IPS DF 6.9 (cell line): ENCODE results near the gene TNRC18.
"Not testable (repeated sequence)": the region's sequence is repeated elsewhere in the genome, so short reads cannot be mapped to it uniquely, and the experiment has no call there.

Experiments used
- DNase-seq: peaks from one replicate; pipeline ENCODE4 v3.0.0-alpha.2; 2013; ENCODE audit warnings: low read depth, low spot score
- H3K27ac ChIP-seq: one replicate; pipeline ENCODE4 v1.5.1; 2013; ENCODE audit warnings: low read length, control low read depth
- H3K27me3 ChIP-seq: 2 replicates; pipeline ENCODE4 v1.6.1; 2013; ENCODE audit warnings: mild to moderate bottlenecking, low read length; ENCODE audit not compliant: control insufficient read depth, insufficient read depth
- H3K36me3 ChIP-seq: 2 replicates; pipeline ENCODE4 v1.6.1; 2013; ENCODE audit warnings: low read length; ENCODE audit not compliant: control insufficient read depth, insufficient read depth
- H3K4me1 ChIP-seq: 2 replicates; pipeline ENCODE4 v1.6.1; 2013; ENCODE audit warnings: low read length; ENCODE audit not compliant: control insufficient read depth, insufficient read depth
- H3K4me3 ChIP-seq: 2 replicates; pipeline ENCODE4 v1.5.1; 2013; ENCODE audit warnings: mild to moderate bottlenecking, low read length
- H3K9me3 ChIP-seq: 2 replicates; pipeline ENCODE4 v1.6.1; 2013; ENCODE audit warnings: low read length, inconsistent platforms; ENCODE audit not compliant: control insufficient read depth, insufficient read depth
- WGBS: extraction: QIAGEN DNeasy Blood & Tissue Kit; methylation state at CpG from one replicate; pipeline ENCODE4 v1.1.7; 2013; ENCODE audit warnings: mixed read lengths, missing lambda C conversion rate; ENCODE audit not compliant: insufficient read length, insufficient coverage; 5-methylcytosine and 5-hydroxymethylcytosine counted together

TNRC18 gene

GRCh38 chr7:5283421-5284303 lies 140.0 kb downstream of the TNRC18 start:
- WGBS, result no CpG with 5 or more reads among the region's 46 CpGs
- no peaks in the 10 kb centered on the region; the same call in 1 of the 2 replicates for H3K27me3 ChIP-seq
- H3K4me3 ChIP-seq, result peak overlapping the region; percentile 51; the same call in 1 of the 2 replicates
- no peak overlapping the region for H3K27ac ChIP-seq
- no peak for DNase-seq
- no peaks in the 10 kb centered on the region for H3K4me1 ChIP-seq
- H3K9me3 ChIP-seq, result no peaks in the 10 kb centered on the region
- no peaks in the 10 kb centered on the region for H3K36me3 ChIP-seq

GRCh38 chr7:5282543-5283316 lies 140.9 kb downstream of the TNRC18 start, which contains the start of gene SLC29A4:
TSS of gene SLC29A4 (plus strand) at chr7:5282943. CDS start at chr7:5287817, 4,874 bp downstream.
- DNase-seq, result no peak
- Histone ChIP-seq H3K4me1 (no peaks in the 10 kb centered on the region), H3K9me3 (no peaks in the 10 kb centered on the region), H3K27ac (no peak within 1 kb of the TSS), H3K27me3 (no peaks in the 10 kb centered on the region; the same call in 1 of the 2 replicates), H3K36me3 (no peaks in the 10 kb centered on the region), H3K4me3 (peak within 1 kb of the TSS; percentile 51; the same call in 1 of the 2 replicates)
- no CpG with 5 or more reads among the region's 69 CpGs for WGBS

GRCh38 chr7:5281598-5282500 lies 141.8 kb downstream of the TNRC18 start:
- WGBS, result no CpG with 5 or more reads among the region's 19 CpGs
- H3K27me3 ChIP-seq, H3K27ac ChIP-seq, H3K9me3 ChIP-seq, DNase-seq, H3K36me3 ChIP-seq, H3K4me3 ChIP-seq, H3K4me1 ChIP-seq: not testable (repeated sequence)

GRCh38 chr7:5279734-5280133 lies 143.9 kb downstream of the TNRC18 start:
- Histone ChIP-seq H3K9me3 (no peaks in the 10 kb centered on the region), H3K4me3 (no peak overlapping the region), H3K36me3 (no peaks in the 10 kb centered on the region), H3K27me3 (no peaks in the 10 kb centered on the region; the same call in 1 of the 2 replicates), H3K4me1 (no peaks in the 10 kb centered on the region), H3K27ac (no peak overlapping the region)
- DNase-seq, result no peak
- no CpG with 5 or more reads among the region's 4 CpGs for WGBS

GRCh38 chr7:5278766-5279165 lies 144.9 kb downstream of the TNRC18 start:
- no CpG with 5 or more reads among the region's 7 CpGs for WGBS
- Histone ChIP-seq H3K4me1 (no peaks in the 10 kb centered on the region), H3K4me3 (no peak overlapping the region), H3K9me3 (no peaks in the 10 kb centered on the region), H3K36me3 (no peaks in the 10 kb centered on the region), H3K27me3 (no peaks in the 10 kb centered on the region; the same call in 1 of the 2 replicates), H3K27ac (no peak overlapping the region)
- no peak for DNase-seq

GRCh38 chr7:5276611-5277010 lies 147.0 kb downstream of the TNRC18 start:
- no peaks in the 10 kb centered on the region for H3K36me3 ChIP-seq
- H3K27ac ChIP-seq, result no peak overlapping the region
- no CpG with 5 or more reads among the region's 15 CpGs for WGBS
- no peaks in the 10 kb centered on the region for H3K27me3 ChIP-seq
- no peaks in the 10 kb centered on the region for H3K4me1 ChIP-seq
- H3K4me3 ChIP-seq, result no peak overlapping the region
- H3K9me3 ChIP-seq, result no peaks in the 10 kb centered on the region
- DNase-seq, result no peak

GRCh38 chr7:5276123-5276522 lies 147.5 kb downstream of the TNRC18 start:
- not testable (repeated sequence) for H3K9me3 ChIP-seq, H3K4me1 ChIP-seq, H3K27ac ChIP-seq, H3K4me3 ChIP-seq, DNase-seq, H3K36me3 ChIP-seq, H3K27me3 ChIP-seq
- WGBS, result no CpG with 5 or more reads among the region's 14 CpGs

- not testable (repeated sequence) for H3K4me1 ChIP-seq, H3K4me3 ChIP-seq, H3K36me3 ChIP-seq, H3K27ac ChIP-seq, H3K27me3 ChIP-seq, DNase-seq, H3K9me3 ChIP-seq
- WGBS, result no CpG with 5 or more reads among the region's 10 CpGs
Measured at GRCh38 chr7:5275510-5275909, 148.1 kb downstream of the TNRC18 start.

- WGBS, result no CpG with 5 or more reads among the region's 11 CpGs
- H3K4me3 ChIP-seq, result not testable (repeated sequence)
Measured at GRCh38 chr7:5274985-5275431, 148.6 kb downstream of the TNRC18 start.

GRCh38 chr7:5274441-5274840 lies 149.2 kb downstream of the TNRC18 start:
- DNase-seq, result no peak
- no peak overlapping the region for H3K4me3 ChIP-seq
- WGBS, result no CpG with 5 or more reads among the region's 7 CpGs
- no peaks in the 10 kb centered on the region for H3K27me3 ChIP-seq
- no peaks in the 10 kb centered on the region for H3K9me3 ChIP-seq
- no peak overlapping the region for H3K27ac ChIP-seq
- H3K36me3 ChIP-seq, result no peaks in the 10 kb centered on the region
- H3K4me1 ChIP-seq, result no peaks in the 10 kb centered on the region

More at GRCh38 chr7:5274985-5275431, 148.6 kb downstream of the TNRC18 start:
- H3K27ac ChIP-seq, H3K27me3 ChIP-seq, H3K9me3 ChIP-seq, DNase-seq, H3K4me1 ChIP-seq, H3K36me3 ChIP-seq: not testable (repeated sequence)
